ENCODE data around the gene SPRR1B.

DNA sequence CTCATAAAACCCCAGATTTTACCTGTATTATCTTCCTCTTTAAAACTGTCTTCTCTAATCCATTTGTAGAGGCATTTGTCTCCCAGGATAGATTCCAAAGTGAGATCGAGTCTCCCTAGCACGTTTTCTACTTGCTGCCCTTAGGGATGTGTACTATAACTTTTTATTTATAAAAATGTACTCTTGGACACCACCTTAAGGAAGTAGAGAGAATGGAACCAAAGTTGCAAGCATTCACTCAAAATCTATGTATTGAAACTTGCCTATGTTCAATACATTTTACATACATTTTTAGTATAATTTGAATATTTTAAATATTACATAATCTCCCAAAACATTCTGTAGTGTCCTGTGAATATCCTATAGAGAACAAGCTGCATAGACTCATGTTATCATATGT, 27.2 kb downstream of the SPRR1B start:
- TF ChIP-seq CTCF (IDR thresholded peaks at IDR 0.05) (no peak), POLR2A (IDR thresholded peaks at IDR 0.05) (no peak)

Measured in right lobe of liver (tissue), 4 donors.